ENCODE measurements around the gene CDK5RAP2.

Gene CDK5RAP2

GRCh38 chr9:120513825-120514396 lies 66.1 kb downstream of the CDK5RAP2 start:
- peaks cover 14 to 71% of the 10 kb centered on the region in 2 experiments for H3K36me3 ChIP-seq (ENCODE audit: control insufficient read depth in 2 of 2, insufficient read depth in 1 of 2, low read length in 2 of 2)
- TF ChIP-seq ZBTB6 (tag by site-specific recombination; IDR thresholded peaks at IDR 0.05) (no peak), ZNF529 (tag by site-specific recombination; IDR thresholded peaks at IDR 0.05; ENCODE audit: insufficient replicate concordance) (no peak), MYNN (tag by site-specific recombination; IDR thresholded peaks at IDR 0.05; ENCODE audit: borderline replicate concordance) (no peak), ELK4 (IDR thresholded peaks at IDR 0.05; ENCODE audit: borderline replicate concordance, low read depth, low read length) (no peak), ZNF169 (tag by site-specific recombination; IDR thresholded peaks at IDR 0.05) (no peak), ZNF48 (tag by site-specific recombination; IDR thresholded peaks at IDR 0.05) (no peak), YY1 (tag by site-specific recombination; IDR thresholded peaks at IDR 0.05) (no peak), ZNF112 (tag by site-specific recombination; IDR thresholded peaks at IDR 0.05) (no peak), ZSCAN16 (tag by site-specific recombination; IDR thresholded peaks at IDR 0.05) (no peak), ZFP37 (tag by site-specific recombination; IDR thresholded peaks at IDR 0.05) (no peak)

GRCh38 chr9:120510816-120511215 lies 69.2 kb downstream of the CDK5RAP2 start:
- ChIA-PET POLR2A (no interaction called here), CTCF (interaction anchor here (1.7 kb wide), 1 partner anchor 33 kb away, joined by 4 read pairs; no protein-coding TSS in a partner anchor)
- no peaks in the 10 kb centered on the region for H3K4me1 ChIP-seq (ENCODE audit: control insufficient read depth, insufficient read depth, low read length)
- H3K4me3 ChIP-seq (ENCODE audit: low read depth, low read length), result no peak overlapping the region
- H3K27ac ChIP-seq (ENCODE audit: extremely low read depth, low read depth, low read length), result no peak overlapping the region
- TF ChIP-seq WT1 (tag by site-specific recombination; IDR thresholded peaks at IDR 0.05), result no peak
- 0 out of 2 replicates have a peak, but pooled peaks have one; percentile 13 for TF ChIP-seq PRDM6 (tag by site-specific recombination; IDR thresholded peaks at IDR 0.05)
- peaks cover 9 to 70% of the 10 kb centered on the region in 2 experiments for H3K36me3 ChIP-seq (ENCODE audit: control insufficient read depth in 2 of 2, insufficient read depth in 1 of 2, low read length in 2 of 2)
- H3K9me3 ChIP-seq (ENCODE audit: control insufficient read depth, insufficient read depth, low read depth, low read length), result no peaks in the 10 kb centered on the region

More at GRCh38 chr9:120513825-120514396, 66.1 kb downstream of the CDK5RAP2 start:
- CTCF ChIA-PET, result no interaction called here
- Histone ChIP-seq H3K27ac (ENCODE audit: extremely low read depth, low read depth, low read length) (no peak overlapping the region), H3K9me3 (ENCODE audit: control insufficient read depth, insufficient read depth, low read depth, low read length) (no peaks in the 10 kb centered on the region), H3K4me1 (ENCODE audit: control insufficient read depth, insufficient read depth, low read length) (no peaks in the 10 kb centered on the region), H3K4me3 (ENCODE audit: low read depth, low read length) (no peak overlapping the region)
- POLR2A ChIA-PET, result no interaction called here

- no peak overlapping the region for H3K27ac ChIP-seq (ENCODE audit: extremely low read depth, low read depth, low read length)
- no peaks in the 10 kb centered on the region for H3K4me1 ChIP-seq (ENCODE audit: control insufficient read depth, insufficient read depth, low read length)
- peaks cover 0 to 67% of the 10 kb centered on the region in 2 experiments; a peak in 2 of 3 replicates for H3K36me3 ChIP-seq (ENCODE audit: control insufficient read depth in 2 of 2, insufficient read depth in 1 of 2, low read length in 2 of 2)
- H3K9me3 ChIP-seq (ENCODE audit: control insufficient read depth, insufficient read depth, low read depth, low read length), result no peaks in the 10 kb centered on the region
- POLR2A ChIA-PET, result no interaction called here
- TF ChIP-seq ZNF792 (tag by site-specific recombination; IDR thresholded peaks at IDR 0.05), result no peak
- no peak for TF ChIP-seq ZSCAN5A (tag by site-specific recombination; IDR thresholded peaks at IDR 0.05)
- no peak for TF ChIP-seq ZNF707 (tag by site-specific recombination; IDR thresholded peaks at IDR 0.05)
- no peak overlapping the region for H3K4me3 ChIP-seq (ENCODE audit: low read depth, low read length)
- CTCF ChIA-PET, result interaction anchor here (2.1 kb wide), 1 partner anchor 30 kb away, joined by 8 read pairs; no protein-coding TSS in a partner anchor
These were observed 71.9 kb downstream of the CDK5RAP2 start for GRCh38 chr9:120507936-120508510.
